ENCODE measurements around the gene FAM24A. TPM values are rescaled to one million over a fixed set of nuclear protein-coding genes. Genes with fewer than 3 reads are reported as not detected.
A peak's percentile ranks its signal among the peaks of the same experiment; 100 is the strongest.

The FAM24A gene
- total and polyA plus RNA-seq, 10 of the 15 experiments (the other 5 are each of a cell fraction or from before 2014, with no cell fraction given) = not detected

DNA sequence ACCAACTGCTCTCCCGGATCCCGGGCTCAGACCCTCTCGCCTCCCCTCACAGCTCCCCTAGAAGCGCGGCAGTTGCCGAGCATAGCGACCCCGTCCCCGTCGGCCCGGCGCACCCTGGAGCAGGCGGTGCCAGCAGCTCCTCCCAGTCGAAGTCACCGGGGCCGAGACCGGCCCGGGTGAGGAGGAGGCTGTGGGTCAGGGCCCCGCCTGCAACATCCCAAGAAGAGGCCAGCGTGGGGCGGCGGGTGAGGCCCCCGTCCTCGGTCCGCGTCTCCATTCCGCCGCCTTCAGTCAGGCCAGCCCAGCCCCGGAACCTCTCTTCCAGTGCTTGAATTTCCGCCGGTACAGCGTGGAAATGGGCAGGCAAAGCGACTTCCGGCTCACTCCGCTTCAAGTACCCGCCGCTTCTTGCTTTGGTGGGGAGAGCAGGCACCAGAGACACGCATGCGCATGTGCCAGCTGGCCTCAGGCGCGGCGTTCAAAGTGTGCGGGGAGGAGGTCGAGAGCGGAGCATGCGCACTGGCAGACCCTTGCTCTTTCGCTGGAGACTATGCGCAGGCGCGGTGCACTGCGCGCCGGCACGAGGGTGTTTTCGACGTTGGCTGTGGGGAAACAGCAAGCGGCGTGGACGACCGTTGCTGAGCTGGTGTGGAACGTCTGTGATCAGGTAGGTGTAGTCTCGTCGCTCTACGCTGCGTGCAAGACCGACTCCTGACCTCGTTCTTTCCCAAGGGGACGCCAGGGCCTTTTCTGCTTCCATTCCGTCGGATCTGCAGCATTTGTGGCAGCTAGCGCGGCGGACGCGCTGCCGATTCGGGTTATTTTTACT lies 43.7 kb downstream of the FAM24A start, which contains the start of gene C10orf88 (continued):
- TF ChIP-seq BHLHE40 (IDR thresholded peaks at IDR 0.05; ENCODE audit: borderline replicate concordance in 1 of 2, low read depth in 2 of 2, low read length in 1 of 2) (peak; percentile 57 to 68; a peak in 3 of 4 replicates), PAX8 (IDR thresholded peaks at IDR 0.05) (no peak), BMI1 (IDR thresholded peaks at IDR 0.05; ENCODE audit: borderline replicate concordance) (no peak), DPF2 (IDR thresholded peaks at IDR 0.05) (0 out of 2 replicates have a peak, but pooled peaks have one; percentile 61), NBN (IDR thresholded peaks at IDR 0.05) (peak; percentile 77), CREM (IDR thresholded peaks at IDR 0.05; ENCODE audit: low read depth) (peak; percentile 83), MEF2B (IDR thresholded peaks at IDR 0.05; ENCODE audit: partially characterized antibody, poor library complexity, severe bottlenecking) (peak; percentile 43), NR2C1 (IDR thresholded peaks at IDR 0.05) (peak; percentile 61), MXI1 (IDR thresholded peaks at IDR 0.05; ENCODE audit: low read depth, low read length) (peak; percentile 64; the same call in 1 of the 2 replicates), GATAD2B (conservative IDR thresholded peaks at IDR 0.05; ENCODE audit: low read depth) (peak; percentile 69; the same call in 1 of the 2 replicates), BRCA1 (IDR thresholded peaks at IDR 0.05; ENCODE audit: low read depth, low read length) (no peak), POLR2A (IDR thresholded peaks at IDR 0.05; ENCODE audit: low read depth, low read length) (peak; percentile 89), IKZF1 (conservative IDR thresholded peaks at IDR 0.05) (peak; percentile 100), BACH1 (IDR thresholded peaks at IDR 0.05; ENCODE audit: borderline replicate concordance) (no peak), HCFC1 (IDR thresholded peaks at IDR 0.05; ENCODE audit: low read length) (peak; percentile 78)
- TF ChIP-seq, protein P1, sequence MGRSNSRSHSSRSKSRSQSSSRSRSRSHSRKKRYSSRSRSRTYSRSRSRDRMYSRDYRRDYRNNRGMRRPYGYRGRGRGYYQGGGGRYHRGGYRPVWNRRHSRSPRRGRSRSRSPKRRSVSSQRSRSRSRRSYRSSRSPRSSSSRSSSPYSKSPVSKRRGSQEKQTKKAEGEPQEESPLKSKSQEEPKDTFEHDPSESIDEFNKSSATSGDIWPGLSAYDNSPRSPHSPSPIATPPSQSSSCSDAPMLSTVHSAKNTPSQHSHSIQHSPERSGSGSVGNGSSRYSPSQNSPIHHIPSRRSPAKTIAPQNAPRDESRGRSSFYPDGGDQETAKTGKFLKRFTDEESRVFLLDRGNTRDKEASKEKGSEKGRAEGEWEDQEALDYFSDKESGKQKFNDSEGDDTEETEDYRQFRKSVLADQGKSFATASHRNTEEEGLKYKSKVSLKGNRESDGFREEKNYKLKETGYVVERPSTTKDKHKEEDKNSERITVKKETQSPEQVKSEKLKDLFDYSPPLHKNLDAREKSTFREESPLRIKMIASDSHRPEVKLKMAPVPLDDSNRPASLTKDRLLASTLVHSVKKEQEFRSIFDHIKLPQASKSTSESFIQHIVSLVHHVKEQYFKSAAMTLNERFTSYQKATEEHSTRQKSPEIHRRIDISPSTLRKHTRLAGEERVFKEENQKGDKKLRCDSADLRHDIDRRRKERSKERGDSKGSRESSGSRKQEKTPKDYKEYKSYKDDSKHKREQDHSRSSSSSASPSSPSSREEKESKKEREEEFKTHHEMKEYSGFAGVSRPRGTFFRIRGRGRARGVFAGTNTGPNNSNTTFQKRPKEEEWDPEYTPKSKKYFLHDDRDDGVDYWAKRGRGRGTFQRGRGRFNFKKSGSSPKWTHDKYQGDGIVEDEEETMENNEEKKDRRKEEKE (IDR thresholded peaks at IDR 0.05) = no peak
- TF ChIP-seq, protein P2, sequence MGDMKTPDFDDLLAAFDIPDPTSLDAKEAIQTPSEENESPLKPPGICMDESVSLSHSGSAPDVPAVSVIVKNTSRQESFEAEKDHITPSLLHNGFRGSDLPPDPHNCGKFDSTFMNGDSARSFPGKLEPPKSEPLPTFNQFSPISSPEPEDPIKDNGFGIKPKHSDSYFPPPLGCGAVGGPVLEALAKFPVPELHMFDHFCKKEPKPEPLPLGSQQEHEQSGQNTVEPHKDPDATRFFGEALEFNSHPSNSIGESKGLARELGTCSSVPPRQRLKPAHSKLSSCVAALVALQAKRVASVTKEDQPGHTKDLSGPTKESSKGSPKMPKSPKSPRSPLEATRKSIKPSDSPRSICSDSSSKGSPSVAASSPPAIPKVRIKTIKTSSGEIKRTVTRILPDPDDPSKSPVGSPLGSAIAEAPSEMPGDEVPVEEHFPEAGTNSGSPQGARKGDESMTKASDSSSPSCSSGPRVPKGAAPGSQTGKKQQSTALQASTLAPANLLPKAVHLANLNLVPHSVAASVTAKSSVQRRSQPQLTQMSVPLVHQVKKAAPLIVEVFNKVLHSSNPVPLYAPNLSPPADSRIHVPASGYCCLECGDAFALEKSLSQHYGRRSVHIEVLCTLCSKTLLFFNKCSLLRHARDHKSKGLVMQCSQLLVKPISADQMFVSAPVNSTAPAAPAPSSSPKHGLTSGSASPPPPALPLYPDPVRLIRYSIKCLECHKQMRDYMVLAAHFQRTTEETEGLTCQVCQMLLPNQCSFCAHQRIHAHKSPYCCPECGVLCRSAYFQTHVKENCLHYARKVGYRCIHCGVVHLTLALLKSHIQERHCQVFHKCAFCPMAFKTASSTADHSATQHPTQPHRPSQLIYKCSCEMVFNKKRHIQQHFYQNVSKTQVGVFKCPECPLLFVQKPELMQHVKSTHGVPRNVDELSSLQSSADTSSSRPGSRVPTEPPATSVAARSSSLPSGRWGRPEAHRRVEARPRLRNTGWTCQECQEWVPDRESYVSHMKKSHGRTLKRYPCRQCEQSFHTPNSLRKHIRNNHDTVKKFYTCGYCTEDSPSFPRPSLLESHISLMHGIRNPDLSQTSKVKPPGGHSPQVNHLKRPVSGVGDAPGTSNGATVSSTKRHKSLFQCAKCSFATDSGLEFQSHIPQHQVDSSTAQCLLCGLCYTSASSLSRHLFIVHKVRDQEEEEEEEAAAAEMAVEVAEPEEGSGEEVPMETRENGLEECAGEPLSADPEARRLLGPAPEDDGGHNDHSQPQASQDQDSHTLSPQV (IDR thresholded peaks at IDR 0.05) = no peak
- TF ChIP-seq, protein P3, sequence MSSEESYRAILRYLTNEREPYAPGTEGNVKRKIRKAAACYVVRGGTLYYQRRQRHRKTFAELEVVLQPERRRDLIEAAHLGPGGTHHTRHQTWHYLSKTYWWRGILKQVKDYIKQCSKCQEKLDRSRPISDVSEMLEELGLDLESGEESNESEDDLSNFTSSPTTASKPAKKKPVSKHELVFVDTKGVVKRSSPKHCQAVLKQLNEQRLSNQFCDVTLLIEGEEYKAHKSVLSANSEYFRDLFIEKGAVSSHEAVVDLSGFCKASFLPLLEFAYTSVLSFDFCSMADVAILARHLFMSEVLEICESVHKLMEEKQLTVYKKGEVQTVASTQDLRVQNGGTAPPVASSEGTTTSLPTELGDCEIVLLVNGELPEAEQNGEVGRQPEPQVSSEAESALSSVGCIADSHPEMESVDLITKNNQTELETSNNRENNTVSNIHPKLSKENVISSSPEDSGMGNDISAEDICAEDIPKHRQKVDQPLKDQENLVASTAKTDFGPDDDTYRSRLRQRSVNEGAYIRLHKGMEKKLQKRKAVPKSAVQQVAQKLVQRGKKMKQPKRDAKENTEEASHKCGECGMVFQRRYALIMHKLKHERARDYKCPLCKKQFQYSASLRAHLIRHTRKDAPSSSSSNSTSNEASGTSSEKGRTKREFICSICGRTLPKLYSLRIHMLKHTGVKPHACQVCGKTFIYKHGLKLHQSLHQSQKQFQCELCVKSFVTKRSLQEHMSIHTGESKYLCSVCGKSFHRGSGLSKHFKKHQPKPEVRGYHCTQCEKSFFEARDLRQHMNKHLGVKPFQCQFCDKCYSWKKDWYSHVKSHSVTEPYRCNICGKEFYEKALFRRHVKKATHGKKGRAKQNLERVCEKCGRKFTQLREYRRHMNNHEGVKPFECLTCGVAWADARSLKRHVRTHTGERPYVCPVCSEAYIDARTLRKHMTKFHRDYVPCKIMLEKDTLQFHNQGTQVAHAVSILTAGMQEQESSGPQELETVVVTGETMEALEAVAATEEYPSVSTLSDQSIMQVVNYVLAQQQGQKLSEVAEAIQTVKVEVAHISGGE (CRISPR knock-in tag; IDR thresholded peaks at IDR 0.05) = peak; percentile 93
- TF ChIP-seq, protein P4, sequence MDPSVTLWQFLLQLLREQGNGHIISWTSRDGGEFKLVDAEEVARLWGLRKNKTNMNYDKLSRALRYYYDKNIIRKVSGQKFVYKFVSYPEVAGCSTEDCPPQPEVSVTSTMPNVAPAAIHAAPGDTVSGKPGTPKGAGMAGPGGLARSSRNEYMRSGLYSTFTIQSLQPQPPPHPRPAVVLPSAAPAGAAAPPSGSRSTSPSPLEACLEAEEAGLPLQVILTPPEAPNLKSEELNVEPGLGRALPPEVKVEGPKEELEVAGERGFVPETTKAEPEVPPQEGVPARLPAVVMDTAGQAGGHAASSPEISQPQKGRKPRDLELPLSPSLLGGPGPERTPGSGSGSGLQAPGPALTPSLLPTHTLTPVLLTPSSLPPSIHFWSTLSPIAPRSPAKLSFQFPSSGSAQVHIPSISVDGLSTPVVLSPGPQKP (IDR thresholded peaks at IDR 0.05; ENCODE audit: low read depth, low read length) = peak; percentile 91
